ENCODE measurements around the gene AGFG2.
"Not testable (repeated sequence)": the region's sequence is repeated elsewhere in the genome, so short reads cannot be mapped to it uniquely, and the experiment has no call there.

Gene AGFG2

GRCh38 chr7:100521909-100522593 is 17.0 kb upstream of the AGFG2 start:
- not testable (repeated sequence) for DNase-seq

- DNase-seq = not testable (repeated sequence)
Measured at GRCh38 chr7:100523192-100523591, 15.8 kb upstream of the AGFG2 start.

DNA sequence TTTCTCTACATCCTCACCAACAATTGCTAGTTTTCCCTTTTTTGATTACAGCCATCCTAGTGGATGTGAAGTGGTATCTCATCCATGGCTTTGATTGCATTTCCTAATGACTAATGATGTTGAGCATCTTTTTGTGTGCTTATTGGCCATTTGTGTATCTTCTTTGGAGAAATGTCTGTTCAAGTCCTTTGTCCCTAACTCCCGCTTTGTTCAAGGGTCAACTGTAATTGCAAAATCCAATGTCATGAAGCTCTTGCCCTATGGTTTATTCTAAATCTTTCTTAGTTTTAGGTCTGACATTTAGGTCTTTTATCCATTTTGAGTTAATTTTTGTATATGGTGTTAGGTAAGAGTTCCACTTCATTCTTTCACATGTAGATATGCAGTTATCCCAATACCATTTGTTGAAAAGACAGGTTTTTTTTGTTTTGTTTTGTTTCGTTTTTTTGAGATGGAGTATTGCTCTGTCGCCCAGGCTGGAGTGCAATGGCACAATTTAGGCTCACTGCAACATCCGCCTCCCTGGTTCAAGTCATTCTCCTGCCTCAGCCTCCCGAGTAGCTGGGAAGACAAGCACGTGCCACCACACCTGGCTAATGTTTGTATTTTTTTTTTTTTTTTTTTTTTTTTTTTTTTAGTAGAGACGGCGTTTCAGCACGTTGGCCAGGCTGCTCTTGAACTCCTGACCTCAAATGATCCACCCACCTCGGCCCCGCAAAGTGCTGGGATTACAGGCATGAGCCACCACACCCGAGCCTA is 10.7 kb upstream of the AGFG2 start:
- not testable (repeated sequence) for DNase-seq

DNA sequence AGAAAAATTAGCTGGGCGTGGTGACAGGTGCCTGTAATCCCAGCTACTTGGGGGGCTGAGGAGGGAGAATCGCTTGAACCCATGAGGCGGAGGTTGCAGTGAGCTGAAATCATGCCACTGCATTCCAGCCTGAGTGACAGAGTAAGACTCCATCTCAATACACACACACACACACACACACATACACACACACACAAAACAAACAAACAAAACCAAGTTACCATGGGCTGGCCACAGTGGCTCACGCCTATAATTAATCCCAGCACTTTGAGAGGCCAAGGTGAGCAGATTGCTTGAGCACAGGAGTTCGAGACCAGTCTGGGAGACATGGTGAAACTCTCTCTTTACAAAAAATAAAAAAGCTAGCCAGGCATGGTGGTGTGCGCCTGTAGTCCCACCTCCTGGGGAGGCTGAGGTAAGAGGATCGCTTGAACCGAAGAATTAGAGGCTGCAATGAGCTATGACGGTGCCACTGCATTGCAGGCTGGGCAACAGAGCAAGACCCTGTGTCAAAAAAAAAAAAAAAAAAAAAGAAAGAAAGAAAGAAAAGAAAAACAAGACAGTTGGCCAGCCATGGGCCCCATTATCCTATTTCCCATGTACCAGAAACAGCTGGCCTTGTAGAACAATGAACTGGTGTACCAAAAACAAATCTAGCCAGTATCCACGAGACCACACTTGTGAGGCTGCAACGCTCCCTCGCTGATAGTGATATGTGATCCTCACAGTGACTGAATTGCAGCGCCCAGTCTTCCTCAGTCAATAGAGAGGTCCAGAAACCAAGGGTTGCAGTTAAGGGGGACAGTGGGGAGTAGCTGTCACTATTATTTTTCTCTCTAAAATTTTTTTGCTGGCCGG is 6.6 kb upstream of the AGFG2 start:
- no peak for DNase-seq

GRCh38 chr7:100535982-100536381 is 3.0 kb upstream of the AGFG2 start:
- DNase-seq = not testable (repeated sequence)

DNA sequence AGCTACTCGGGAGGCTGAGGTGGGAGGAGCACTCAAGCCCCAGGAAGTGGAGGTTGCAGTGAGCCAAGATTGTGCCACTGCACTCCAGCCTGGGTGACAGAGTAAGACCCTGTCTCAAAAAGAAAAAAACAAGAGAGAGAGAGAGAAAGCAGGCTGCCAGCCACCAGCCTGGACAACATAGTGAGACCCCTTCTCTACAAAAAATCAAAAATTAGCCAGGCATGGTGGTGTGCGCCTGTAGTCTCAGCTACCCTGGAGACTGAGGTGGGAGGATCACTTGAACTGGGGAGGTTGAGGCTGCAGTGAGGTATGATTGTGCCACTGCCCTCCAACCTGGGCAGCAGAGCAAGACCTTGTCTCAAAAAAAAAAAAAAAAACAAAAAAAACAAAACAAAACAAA is 2.3 kb upstream of the AGFG2 start:
- DNase-seq = not testable (repeated sequence)

- no peak for DNase-seq
Measured at GRCh38 chr7:100538348-100538653, 702 bp upstream of the AGFG2 start.

DNA sequence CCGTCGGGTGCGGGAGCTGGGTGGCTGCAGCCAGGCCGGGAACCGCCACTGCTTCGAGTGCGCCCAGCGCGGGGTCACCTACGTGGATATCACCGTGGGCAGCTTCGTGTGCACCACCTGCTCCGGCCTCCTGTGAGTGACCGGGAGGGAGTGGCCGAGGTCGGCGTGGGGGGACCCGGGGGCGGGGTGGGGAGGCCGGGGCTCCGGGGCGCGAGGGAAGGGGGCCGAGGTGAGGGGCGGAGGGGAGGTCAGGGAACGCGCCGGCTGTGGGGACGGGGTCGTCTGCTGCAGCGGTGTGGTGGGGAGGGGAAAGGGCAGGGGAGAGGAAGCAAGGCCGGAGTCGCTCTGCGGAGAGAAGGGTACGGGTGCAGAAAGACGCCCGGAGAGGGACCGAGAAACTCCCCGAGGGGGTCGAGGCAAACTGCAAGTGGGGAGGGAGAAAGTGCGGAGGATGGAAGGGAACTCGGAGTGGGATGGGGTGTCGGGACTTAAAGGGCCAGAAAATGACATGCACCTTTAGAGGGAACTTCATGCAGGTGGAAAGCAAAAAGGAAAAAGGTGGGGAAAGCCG is 518 bp downstream of the AGFG2 start:
- no peak for DNase-seq

DNA sequence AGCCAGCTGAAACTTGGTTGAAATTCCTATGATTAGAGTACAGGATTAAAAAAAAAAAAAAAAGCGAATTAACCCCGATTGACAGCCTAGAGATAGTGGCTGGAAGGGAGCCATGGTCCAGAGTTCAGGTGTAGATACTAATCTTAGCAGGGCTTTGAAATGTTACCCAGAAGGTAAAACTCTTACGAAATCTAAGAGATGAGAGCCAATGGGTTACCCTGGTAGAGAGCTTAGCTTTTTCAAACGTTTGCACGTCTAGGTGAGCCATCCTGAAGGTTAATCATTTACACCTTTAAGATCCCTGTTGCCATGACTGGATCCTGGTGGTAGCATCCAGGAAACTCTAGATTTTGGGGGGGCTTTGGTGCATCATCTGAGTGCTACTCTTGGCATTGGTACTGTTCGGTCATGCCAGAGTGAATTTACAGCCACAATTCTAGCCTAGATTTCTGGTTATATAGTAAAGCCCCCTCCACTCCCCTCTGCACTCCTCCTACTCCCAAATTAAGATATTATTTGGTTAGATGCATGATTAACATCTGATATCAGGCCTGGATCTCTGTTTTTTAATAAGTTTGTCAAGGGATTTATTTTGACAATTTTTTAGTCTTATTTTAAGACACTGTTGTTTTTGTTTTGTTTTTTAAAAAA is 1.2 kb downstream of the AGFG2 start:
- no peak for DNase-seq

- DNase-seq = not testable (repeated sequence)
Measured at GRCh38 chr7:100541309-100541708, 2.3 kb downstream of the AGFG2 start.

- no peak for DNase-seq
Measured at GRCh38 chr7:100543586-100543985, 4.6 kb downstream of the AGFG2 start.

GRCh38 chr7:100544386-100544785 is 5.4 kb downstream of the AGFG2 start:
- peak; percentile 16 for DNase-seq

- DNase-seq = no peak
Measured at GRCh38 chr7:100544967-100545359, 6.0 kb downstream of the AGFG2 start.

DNA sequence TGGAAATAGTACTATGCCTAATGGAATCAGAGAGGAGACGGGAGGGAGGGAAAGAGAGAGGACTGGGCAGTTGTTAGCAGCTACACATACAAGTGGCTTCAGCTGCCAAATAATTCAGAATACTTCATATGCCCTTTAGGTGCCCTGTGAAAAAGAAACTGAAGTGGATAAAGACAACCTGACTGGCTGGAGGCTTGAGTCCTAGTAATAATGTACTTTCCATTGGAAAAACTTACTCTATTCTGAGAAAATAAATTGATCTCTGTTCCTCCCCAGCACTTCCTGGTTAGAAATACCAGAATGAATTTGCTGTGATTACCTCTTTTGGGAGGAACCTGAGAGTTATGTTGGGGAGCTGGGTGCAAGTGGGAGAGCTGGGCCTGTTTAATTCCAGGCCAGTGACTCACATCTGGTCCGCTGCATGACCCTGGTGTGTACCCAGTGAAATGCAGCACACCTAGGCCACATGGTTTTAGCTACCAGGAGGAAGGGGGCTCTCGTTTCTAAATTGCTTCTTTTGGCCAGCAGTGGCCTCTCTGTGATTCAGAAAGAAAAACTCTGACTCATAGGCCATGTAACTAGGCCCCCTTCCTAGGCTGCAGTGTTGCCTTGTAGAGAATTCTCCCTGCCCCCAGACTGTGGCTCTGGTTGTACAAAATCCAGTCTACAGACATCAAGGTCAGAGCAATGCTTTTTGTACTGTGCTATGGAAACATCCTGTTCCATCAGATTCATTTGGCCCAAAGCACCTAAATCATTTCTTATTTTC is 6.5 kb downstream of the AGFG2 start:
- DNase-seq = peak; percentile 65

GRCh38 chr7:100546129-100546925 is 7.3 kb downstream of the AGFG2 start:
- DNase-seq = no peak

GRCh38 chr7:100546926-100547800 is 8.2 kb downstream of the AGFG2 start:
- DNase-seq = peak; percentile 31

DNA sequence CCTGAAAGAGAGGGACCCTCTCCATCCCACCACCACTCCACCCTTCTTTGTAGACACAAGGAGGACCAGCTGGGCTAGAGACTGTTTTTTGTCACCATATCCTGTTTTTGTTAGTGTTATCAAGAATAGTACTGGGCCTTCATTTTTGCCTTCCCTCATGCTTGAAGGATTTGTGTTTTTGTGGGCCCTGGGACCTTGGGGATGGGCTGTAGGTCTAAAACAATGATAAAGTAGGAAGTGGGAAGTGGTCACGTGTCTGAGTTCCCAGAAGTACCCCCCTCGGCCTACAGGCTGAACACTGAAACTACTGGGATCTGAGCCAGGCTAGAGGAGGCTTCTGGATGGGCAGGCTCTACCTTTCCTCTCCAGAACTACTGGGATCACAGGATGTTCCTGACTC is 8.9 kb downstream of the AGFG2 start:
- DNase-seq = no peak

- not testable (repeated sequence) for DNase-seq
Measured at GRCh38 chr7:100548446-100548845, 9.4 kb downstream of the AGFG2 start.

DNA sequence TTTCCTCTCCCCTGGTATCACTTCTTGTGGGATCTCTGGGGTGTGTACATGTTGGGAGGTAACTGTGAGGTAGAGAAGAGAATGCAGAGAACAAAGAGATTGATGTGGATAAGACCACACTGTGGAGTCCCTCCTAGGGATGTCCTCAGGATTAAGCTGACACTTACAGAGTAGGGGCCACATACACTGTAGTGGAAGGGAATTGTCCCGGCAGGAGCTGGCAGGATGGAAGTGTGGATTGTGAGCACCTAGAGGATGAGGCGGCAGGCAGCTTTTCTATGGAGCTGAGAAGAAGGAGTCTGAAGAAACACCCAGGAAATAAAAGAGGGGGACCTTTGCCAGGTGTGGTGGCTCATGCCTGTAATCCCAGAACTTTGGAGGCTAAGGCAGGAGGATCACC is 13.5 kb downstream of the AGFG2 start:
- DNase-seq = no peak

GRCh38 chr7:100553032-100553431 is 14.0 kb downstream of the AGFG2 start:
- no peak for DNase-seq
